Activated effector memory CD4-positive, alpha-beta T cell treated with anti-CD3 and anti-CD28 coated beads, Interleukin-2, amount 50 U/mL, for 16 hours (primary cell): ENCODE results near the gene SPATS2.
"Not testable (repeated sequence)": the region's sequence is repeated elsewhere in the genome, so short reads cannot be mapped to it uniquely, and the experiment has no call there.

Experiments
- DNase-seq: peaks from one replicate; pipeline ENCODE4 v3.0.0-alpha.2; 2020

SPATS2 gene

GRCh38 chr12:49414364-49414763, 47.1 kb downstream of the SPATS2 start:
- no peak for DNase-seq

GRCh38 chr12:49415521-49415970, 48.3 kb downstream of the SPATS2 start:
- DNase-seq: no peak

GRCh38 chr12:49416892-49417291, 49.6 kb downstream of the SPATS2 start:
- DNase-seq: no peak

GRCh38 chr12:49417558-49417957, 50.3 kb downstream of the SPATS2 start:
- DNase-seq: no peak

- DNase-seq: no peak
These were observed 53.3 kb downstream of the SPATS2 start for GRCh38 chr12:49420556-49420955.

- DNase-seq: no peak
These were observed 54.9 kb downstream of the SPATS2 start for GRCh38 chr12:49422114-49422513.

- no peak for DNase-seq
These were observed 61.5 kb downstream of the SPATS2 start for GRCh38 chr12:49428793-49429192.

- no peak for DNase-seq
These were observed 65.4 kb downstream of the SPATS2 start for GRCh38 chr12:49432616-49433015.

- not testable (repeated sequence) for DNase-seq
These were observed 69.5 kb downstream of the SPATS2 start for GRCh38 chr12:49436799-49437198.

GRCh38 chr12:49439042-49439441, 71.8 kb downstream of the SPATS2 start:
- DNase-seq: no peak

- DNase-seq: no peak
These were observed 72.8 kb downstream of the SPATS2 start for GRCh38 chr12:49440035-49440434.

GRCh38 chr12:49442915-49443314, 75.7 kb downstream of the SPATS2 start:
- DNase-seq: no peak

- no peak for DNase-seq
These were observed 79.3 kb downstream of the SPATS2 start for GRCh38 chr12:49446571-49446970.

- no peak for DNase-seq
These were observed 81.6 kb downstream of the SPATS2 start for GRCh38 chr12:49448858-49449257.

- no peak for DNase-seq
These were observed 84.4 kb downstream of the SPATS2 start for GRCh38 chr12:49451468-49452259.

- DNase-seq: no peak
These were observed 88.2 kb downstream of the SPATS2 start for GRCh38 chr12:49455501-49455900.

GRCh38 chr12:49456131-49456679, 88.9 kb downstream of the SPATS2 start:
- DNase-seq: no peak

- DNase-seq: no peak
These were observed 91.6 kb downstream of the SPATS2 start for GRCh38 chr12:49458816-49459215.

- DNase-seq: no peak
These were observed 94.0 kb downstream of the SPATS2 start for GRCh38 chr12:49461221-49461620.

GRCh38 chr12:49462083-49462744, 95.0 kb downstream of the SPATS2 start:
- DNase-seq: no peak

- no peak for DNase-seq
These were observed 97.9 kb downstream of the SPATS2 start for GRCh38 chr12:49465132-49465531.

- no peak for DNase-seq
These were observed 103.7 kb downstream of the SPATS2 start for GRCh38 chr12:49470986-49471385.

GRCh38 chr12:49471557-49471956, 104.3 kb downstream of the SPATS2 start:
- no peak for DNase-seq

GRCh38 chr12:49476091-49476490, 108.8 kb downstream of the SPATS2 start:
- no peak for DNase-seq
